A549 (cell line): ENCODE data around the gene NFATC3. TPM values are rescaled to one million over a fixed set of nuclear protein-coding genes. Genes with fewer than 3 reads are reported as not detected.

ENCODE experiments used
- BCL3 ChIP-seq: fragments of >200 bp; sonication (Bioruptor Twin); formaldehyde crosslinking; IDR thresholded peaks from 3 replicates; pipeline ENCODE4 v1.6.1; 2016
- BHLHE40 ChIP-seq: IDR thresholded peaks from 2 replicates; pipeline ENCODE4 v1.6.1; 2012; ENCODE audit warnings: low read depth, low read length, inconsistent platforms
- CEBPB ChIP-seq, 2 experiments: fragments of >200 bp in 1 of 2; sonication (Bioruptor Twin) in 1 of 2; formaldehyde crosslinking in 1 of 2; IDR thresholded peaks; 2 replicates each; pipeline ENCODE4 v1.6.1; 2012 to 2016
- CHD2 ChIP-seq: fragments of 150-350 bp; IDR thresholded peaks from 2 replicates; pipeline ENCODE4 v1.6.1; 2014; ENCODE audit warnings: low read length; ENCODE audit not compliant: partially characterized antibody
- CTCF ChIP-seq: fragments of >200 bp; sonication (Bioruptor Twin); formaldehyde crosslinking; IDR thresholded peaks from 3 replicates; pipeline ENCODE4 v1.5.1; 2016
- EHF ChIP-seq: fragments of 250-450 bp; sonication (Bioruptor Pico); IDR thresholded peaks from 2 replicates; pipeline ENCODE4 v1.5.0; 2020; ENCODE audit warnings: mild to moderate bottlenecking
- FOSB ChIP-seq: fragments of 250-450 bp; sonication (Bioruptor Pico); IDR thresholded peaks from 2 replicates; pipeline ENCODE4 v1.5.0; 2020; ENCODE audit warnings: mild to moderate bottlenecking, moderate library complexity
- FOSL2 ChIP-seq, 2 experiments: fragments of 450-650 bp in 1 of 2; fragments of >200 bp in 1 of 2; sonication (Bioruptor Twin) in 1 of 2; formaldehyde crosslinking; IDR thresholded peaks; 2 replicates each; pipeline versions ENCODE4 v1.5.0 to v1.6.1; 2016 to 2020; ENCODE audit warnings: mild to moderate bottlenecking in 1 of 2, moderate library complexity in 1 of 2
- FOXS1 ChIP-seq: fragments of 250-450 bp; sonication (Bioruptor Pico); IDR thresholded peaks from 2 replicates; pipeline ENCODE4 v1.5.0; 2020; ENCODE audit warnings: mild to moderate bottlenecking, moderate library complexity
- HDAC2 ChIP-seq: fragments of 200-600 bp; sonication (generic); IDR thresholded peaks from 2 replicates; pipeline ENCODE4 v1.6.1; 2016
- HES2 ChIP-seq: fragments of >200 bp; sonication (Bioruptor Twin); formaldehyde crosslinking; IDR thresholded peaks from 2 replicates; pipeline ENCODE4 v1.6.1; 2016
- HEYL ChIP-seq: fragments of 250-450 bp; sonication (Bioruptor Pico); IDR thresholded peaks from 2 replicates; pipeline ENCODE4 v1.8.0; 2021; ENCODE audit warnings: mild to moderate bottlenecking, moderate library complexity
- JUN ChIP-seq, 2 experiments: fragments of >200 bp; sonication (Bioruptor Twin); formaldehyde crosslinking; IDR thresholded peaks; 2 replicates in 1 of 2; 3 replicates in 1 of 2; pipeline ENCODE4 v1.6.1; 2016 to 2017
- JUNB ChIP-seq: fragments of >200 bp; sonication (Bioruptor Twin); formaldehyde crosslinking; IDR thresholded peaks from 2 replicates; pipeline ENCODE4 v1.6.1; 2016
- KDM1A ChIP-seq: fragments of 200-600 bp; sonication (generic); IDR thresholded peaks from 2 replicates; pipeline ENCODE4 v1.6.1; 2016; ENCODE audit warnings: low read depth, mild to moderate bottlenecking
- MAFK ChIP-seq: fragments of 450-650 bp; IDR thresholded peaks from 2 replicates; pipeline ENCODE4 v1.6.1; 2014; ENCODE audit not compliant: partially characterized antibody
- NPAS2 ChIP-seq: fragments of 250-450 bp; sonication (Bioruptor Pico); IDR thresholded peaks from 2 replicates; pipeline ENCODE4 v1.8.0; 2022; ENCODE audit warnings: mild to moderate bottlenecking, moderate library complexity, borderline replicate concordance
- NR3C1 ChIP-seq: fragments of >200 bp; sonication (Bioruptor Twin); formaldehyde crosslinking; IDR thresholded peaks from 3 replicates; pipeline ENCODE4 v1.6.1; 2017
- PHF8 ChIP-seq: fragments of 200-600 bp; sonication (generic); IDR thresholded peaks from 2 replicates; pipeline ENCODE4 v1.6.1; 2016; ENCODE audit warnings: low read depth, mild to moderate bottlenecking, antibody characterized with exemption, moderate library complexity, borderline replicate concordance
- POLR2A ChIP-seq: IDR thresholded peaks from 2 replicates; pipeline ENCODE4 v1.6.1; 2012; ENCODE audit warnings: mild to moderate bottlenecking, low read length
- RAD21 ChIP-seq, 2 experiments: fragments of >200 bp in 1 of 2; sonication (Bioruptor Twin) in 1 of 2; formaldehyde crosslinking in 1 of 2; IDR thresholded peaks in 1 of 2; conservative IDR thresholded peaks in 1 of 2; 2 replicates in 1 of 2; 3 replicates in 1 of 2; pipeline ENCODE4 v1.6.1; 2012 to 2018; ENCODE audit warnings: inconsistent platforms in 1 of 2
- RARB ChIP-seq: fragments of 250-450 bp; sonication (Bioruptor Pico); IDR thresholded peaks from 2 replicates; pipeline ENCODE4 v1.8.0; 2021; ENCODE audit warnings: mild to moderate bottlenecking, moderate library complexity
- REST ChIP-seq: fragments of 200-600 bp; sonication (generic); IDR thresholded peaks from 2 replicates; pipeline ENCODE4 v1.6.1; 2016; ENCODE audit warnings: antibody characterized with exemption, mild to moderate bottlenecking, moderate library complexity
- RFX5 ChIP-seq: fragments of 450-650 bp; IDR thresholded peaks from 2 replicates; pipeline ENCODE4 v1.7.1; 2014; ENCODE audit warnings: antibody characterized with exemption, mild to moderate bottlenecking, moderate library complexity
- SREBF2 ChIP-seq: fragments of 450-650 bp; IDR thresholded peaks from 2 replicates; pipeline ENCODE4 v1.6.1; 2014; ENCODE audit warnings: mild to moderate bottlenecking, moderate library complexity
- TP53 ChIP-seq: fragments of 250-450 bp; sonication (Bioruptor Pico); IDR thresholded peaks from 2 replicates; pipeline ENCODE4 v1.5.0; 2021; ENCODE audit warnings: mild to moderate bottlenecking, moderate library complexity
- USF2 ChIP-seq: fragments of 450-650 bp; IDR thresholded peaks from 2 replicates; pipeline ENCODE4 v1.6.1; 2014; ENCODE audit warnings: antibody characterized with exemption
- ZC3H11A ChIP-seq: fragments of 450-650 bp; IDR thresholded peaks from 2 replicates; pipeline ENCODE4 v1.6.1; 2014; ENCODE audit warnings: antibody characterized with exemption, mild to moderate bottlenecking
- ZNF302 ChIP-seq: fragments of 250-450 bp; sonication (Bioruptor Pico); IDR thresholded peaks from 2 replicates; pipeline ENCODE4 v1.9.0; 2021; ENCODE audit warnings: inconsistent platforms, mild to moderate bottlenecking, moderate library complexity
- polyA plus RNA-seq, 4 experiments: library from polyadenylated mRNA; depleted of rRNA in 3 of 4; stranded (reverse); fragments of >200 nt; fragmentation: RNase III in 1 of 4; extraction: RNeasy Plus Mini Kit Qiagen cat#74134 plus additional on column Dnase treatment in 1 of 4; gene quantifications; 2 replicates in 3 of 4; 3 replicates in 1 of 4; pipeline ENCODE4 v1.2.3, GENCODE V29; 2011 to 2017
- TF ChIP-seq, protein P1 (sequence below): IDR thresholded peaks from 2 replicates; pipeline ENCODE4 v1.6.1; 2012; ENCODE audit warnings: low read depth, borderline replicate concordance

Gene NFATC3
- polyA plus RNA-seq, 2 of the 4 experiments (the other 2 are of a cell fraction), result 13.3 to 23.9 TPM

DNA sequence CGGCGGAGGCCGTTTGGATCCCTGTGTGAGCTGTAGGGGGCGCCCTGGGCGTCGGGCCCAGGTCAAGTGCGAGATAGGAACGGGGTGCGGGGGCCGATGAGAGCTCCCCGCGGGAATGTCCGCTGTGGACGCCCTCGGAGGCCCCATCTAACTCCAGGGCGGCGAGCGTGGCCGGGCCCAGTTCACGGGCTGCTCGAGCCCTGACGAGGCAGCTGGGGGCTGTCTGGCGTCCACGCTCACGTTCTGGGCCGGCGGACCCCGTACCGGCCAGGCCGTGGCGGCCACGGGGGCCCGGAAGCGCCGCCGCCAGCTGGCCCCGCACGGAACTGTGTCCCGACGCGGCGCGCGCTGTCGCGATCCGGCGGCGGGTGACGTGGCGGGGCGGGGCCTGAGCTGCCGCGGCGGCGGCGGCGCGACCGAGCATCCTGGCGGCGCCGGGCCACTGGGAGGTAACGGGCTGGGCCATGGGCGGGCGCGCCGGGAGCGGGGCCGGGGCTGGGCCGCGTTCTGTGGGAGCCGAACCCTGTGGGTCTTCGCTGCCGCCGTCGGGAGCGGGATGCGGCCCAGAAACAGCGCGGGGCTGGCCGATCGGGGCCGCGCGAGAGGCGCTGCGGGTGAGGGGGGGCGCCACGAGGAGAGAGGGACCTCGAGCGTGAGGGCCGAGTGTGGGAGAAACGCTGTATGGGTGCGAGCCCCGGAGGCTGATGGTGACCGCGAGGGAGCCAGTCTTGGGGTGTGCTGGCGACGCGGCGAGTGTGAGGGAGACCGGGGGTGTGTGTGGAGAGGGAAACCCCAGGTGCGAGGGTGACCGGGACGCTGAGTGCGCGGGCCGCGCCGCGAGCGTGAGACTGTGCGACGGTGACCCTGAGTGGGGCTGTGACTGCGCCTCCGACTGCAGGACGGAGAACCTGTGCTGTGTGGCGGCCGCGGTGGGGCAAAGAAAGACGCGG, 179.2 kb downstream of the NFATC3 start, which contains the start of gene SLC7A6 (continued):
- TF ChIP-seq HEYL (CRISPR knock-in tag), result no peak
- no peak for TF ChIP-seq ZC3H11A
- no peak for TF ChIP-seq FOSL2 (IDR thresholded peaks at IDR 0.05)
- no peak for TF ChIP-seq FOSL2 (CRISPR knock-in tag; IDR thresholded peaks at IDR 0.05)
- TF ChIP-seq RFX5, result no peak
- peak; percentile 47; the same call in 1 of the 2 replicates for TF ChIP-seq REST
- TF ChIP-seq TP53 (CRISPR knock-in tag), result peak; percentile 53; the same call in 1 of the 2 replicates
- TF ChIP-seq PHF8, result peak; percentile 60
- peak; percentile 79 for TF ChIP-seq POLR2A
- no peak for TF ChIP-seq CEBPB (IDR thresholded peaks at IDR 0.05)
- no peak for TF ChIP-seq MAFK
- TF ChIP-seq SREBF2, result no peak
- TF ChIP-seq USF2, result no peak
- no peak for TF ChIP-seq EHF (CRISPR knock-in tag)
- no peak for TF ChIP-seq HDAC2
- TF ChIP-seq HES2, result no peak
- TF ChIP-seq CTCF, result peak; percentile 81
- peak; percentile 14 to 40; a peak in 2 of 5 replicates for TF ChIP-seq RAD21 (conservative IDR thresholded peaks at IDR 0.05 in 1 of 2, IDR thresholded peaks at IDR 0.05 in 1 of 2)
- no peak for TF ChIP-seq JUNB
- no peak for TF ChIP-seq CHD2
- 0 out of 2 replicates have a peak, but pooled peaks have one; percentile 14 for TF ChIP-seq RARB
- TF ChIP-seq FOSB (CRISPR knock-in tag), result no peak
- TF ChIP-seq ZNF302, result no peak
- peak in 1 of 2 experiments; percentile 77; a peak in 3 of 5 replicates for TF ChIP-seq JUN (IDR thresholded peaks at IDR 0.05)
- TF ChIP-seq NR3C1, result no peak
- TF ChIP-seq BCL3, result peak; percentile 73; the same call in 2 of the 3 replicates
- no peak for TF ChIP-seq KDM1A
- no peak for TF ChIP-seq BHLHE40
- TF ChIP-seq, protein P1, sequence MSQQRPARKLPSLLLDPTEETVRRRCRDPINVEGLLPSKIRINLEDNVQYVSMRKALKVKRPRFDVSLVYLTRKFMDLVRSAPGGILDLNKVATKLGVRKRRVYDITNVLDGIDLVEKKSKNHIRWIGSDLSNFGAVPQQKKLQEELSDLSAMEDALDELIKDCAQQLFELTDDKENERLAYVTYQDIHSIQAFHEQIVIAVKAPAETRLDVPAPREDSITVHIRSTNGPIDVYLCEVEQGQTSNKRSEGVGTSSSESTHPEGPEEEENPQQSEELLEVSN, result peak; percentile 73
- no peak for TF ChIP-seq FOXS1 (CRISPR knock-in tag)
- no peak for TF ChIP-seq NPAS2 (CRISPR knock-in tag)
